Activated CD4-positive, alpha-beta T cell treated with anti-CD3 and anti-CD28 coated beads, Interleukin-2, amount 50 U/mL, for 1 hour (primary cell): ENCODE measurements around the gene DTNBP1.

Experiments
- DNase-seq: peaks from one replicate; pipeline ENCODE4 v3.0.0-alpha.2; 2020

DTNBP1 gene

DNA sequence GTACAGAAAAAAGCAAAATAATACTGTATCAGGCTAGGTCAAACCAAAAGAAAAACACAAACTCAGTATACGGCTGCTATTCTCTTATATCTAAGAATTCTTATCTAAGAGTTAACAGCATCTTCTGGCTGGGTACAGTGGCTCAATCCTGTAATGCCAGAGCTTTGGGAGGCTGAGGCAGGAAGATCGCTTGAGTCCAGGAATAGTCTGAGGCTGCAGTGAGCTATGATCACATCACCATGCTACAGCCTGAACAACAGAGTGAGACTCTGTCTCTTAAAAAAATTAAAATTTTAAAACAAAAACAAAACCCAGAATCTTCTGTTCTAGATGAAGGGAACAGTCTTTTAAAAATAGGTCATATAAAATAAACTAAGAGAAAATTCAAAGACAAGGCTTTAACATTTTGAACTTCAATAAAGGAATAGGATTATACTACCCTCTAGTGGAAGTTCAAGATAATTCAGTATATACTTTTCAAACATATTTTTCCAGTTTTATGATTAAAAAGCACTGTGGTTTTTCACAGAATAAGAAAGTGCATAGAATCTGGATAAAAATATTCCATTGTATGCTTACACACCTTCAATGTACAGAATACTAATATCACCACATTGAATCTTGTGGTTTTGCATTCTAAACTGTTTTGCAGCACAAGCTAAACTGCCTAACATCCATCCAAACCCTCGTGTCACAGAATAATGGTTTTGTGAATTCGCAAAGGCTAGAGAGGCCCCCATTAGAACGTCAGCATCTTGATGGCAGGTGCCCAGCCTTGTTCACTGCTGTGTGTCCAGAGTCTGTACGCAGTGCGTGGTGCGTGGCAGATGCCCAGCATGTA lies 39.3 kb downstream of the DTNBP1 start:
- no peak for DNase-seq

DNA sequence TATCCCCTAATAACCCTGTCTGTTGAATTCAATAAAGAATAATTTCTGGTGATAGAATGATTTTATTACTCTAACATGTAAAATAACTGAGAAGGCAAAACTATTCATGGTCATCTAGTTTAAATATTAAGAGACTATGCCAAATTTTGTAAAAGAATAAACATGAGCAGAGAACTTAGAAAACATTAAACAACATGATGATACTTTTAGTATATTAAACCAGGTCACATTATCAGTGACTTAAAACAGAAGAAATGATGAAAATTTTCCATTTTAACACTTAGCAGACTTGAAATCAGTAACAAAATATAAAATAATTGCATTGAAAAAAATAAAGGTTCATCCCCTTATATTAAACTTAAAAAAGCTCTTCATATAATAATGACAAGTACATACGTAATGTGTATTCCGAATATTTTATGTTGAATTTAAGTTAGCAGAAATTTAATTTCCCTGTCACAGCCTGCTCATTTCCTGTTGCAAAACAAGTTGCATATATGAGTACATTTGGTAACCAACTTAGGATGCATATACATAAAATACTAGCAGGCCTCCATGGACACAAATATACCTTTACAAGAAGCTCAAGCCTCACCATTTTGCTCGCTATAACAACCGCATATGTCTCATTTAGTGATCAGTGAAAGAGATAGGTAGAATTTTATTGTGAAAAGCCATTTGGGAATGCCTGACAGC lies 40.6 kb downstream of the DTNBP1 start:
- DNase-seq: no peak

DNA sequence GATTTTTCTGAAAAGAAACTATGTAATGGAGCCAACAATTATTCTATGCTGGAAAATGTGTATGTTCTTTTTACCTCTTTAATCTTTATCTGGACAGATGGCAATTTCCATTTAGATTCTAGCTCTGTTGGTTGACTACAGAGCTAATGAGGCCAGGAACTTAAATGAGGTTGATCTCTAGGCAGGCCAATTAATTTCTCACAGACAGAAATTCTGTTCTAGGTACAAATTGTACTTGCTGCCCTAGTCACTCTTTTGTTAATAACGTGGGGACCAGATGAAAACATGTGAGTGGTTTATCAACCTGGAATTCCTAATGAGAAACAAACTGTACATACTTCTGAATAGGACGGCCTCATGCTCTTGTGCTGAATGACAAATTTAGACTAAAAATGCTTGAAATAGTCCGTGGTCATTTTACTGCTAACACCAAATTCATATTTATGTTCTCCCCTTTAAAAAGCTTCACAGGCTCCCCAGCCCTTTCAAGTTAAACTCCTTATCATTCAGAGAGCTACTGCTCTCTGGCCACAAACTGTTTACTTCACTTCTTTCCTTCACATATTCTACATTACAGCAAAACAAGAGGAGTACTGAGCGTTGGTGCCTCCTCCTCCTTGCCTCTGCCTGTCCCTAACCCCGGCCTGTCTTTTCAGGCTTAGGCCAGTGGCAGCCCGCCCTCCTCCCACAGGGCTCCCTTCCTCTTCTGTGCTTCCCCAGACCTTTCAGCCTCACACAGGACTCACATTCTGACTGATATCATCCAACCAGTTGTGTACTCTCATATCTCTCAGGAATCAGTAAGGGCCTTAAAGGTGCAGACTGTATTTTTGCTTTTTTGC lies 41.4 kb downstream of the DTNBP1 start:
- DNase-seq: no peak

DNA sequence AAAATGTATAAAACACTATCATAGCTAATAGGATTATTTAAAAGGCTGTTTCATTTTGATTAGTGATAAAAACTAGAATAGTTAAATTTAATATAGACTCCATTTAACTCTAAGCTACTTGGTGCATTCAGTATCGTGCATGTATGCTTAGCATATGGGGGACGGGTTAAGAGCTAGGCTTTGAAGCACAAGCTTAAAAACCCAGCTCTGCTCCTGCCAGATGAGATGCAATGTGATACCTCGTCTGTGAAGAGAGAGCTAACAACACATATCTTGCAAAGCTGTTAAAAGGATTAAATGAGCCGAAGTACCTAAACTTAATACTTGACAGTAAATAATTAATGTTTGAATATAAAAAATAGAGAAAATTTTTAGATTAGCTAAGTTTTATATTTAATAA lies 42.2 kb downstream of the DTNBP1 start:
- no peak for DNase-seq

DNA sequence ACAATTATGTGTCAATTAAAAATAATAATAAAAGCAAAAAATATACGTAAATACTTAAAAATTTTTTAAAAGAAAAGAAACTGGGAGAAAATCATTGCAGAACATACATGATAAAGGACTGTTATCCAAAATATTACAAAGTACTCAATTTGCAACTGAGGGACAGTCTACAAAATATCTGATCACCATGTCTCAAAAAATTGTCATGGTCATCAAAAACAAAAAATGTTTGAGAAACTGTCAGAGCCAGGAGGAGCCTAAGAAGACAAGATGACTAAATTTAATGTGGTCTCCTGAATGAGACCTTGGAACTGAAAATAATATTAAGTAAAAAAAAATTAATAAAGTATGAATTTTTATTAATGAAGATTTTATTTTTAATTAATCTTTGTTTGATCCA lies 43.5 kb downstream of the DTNBP1 start:
- DNase-seq: no peak

DNA sequence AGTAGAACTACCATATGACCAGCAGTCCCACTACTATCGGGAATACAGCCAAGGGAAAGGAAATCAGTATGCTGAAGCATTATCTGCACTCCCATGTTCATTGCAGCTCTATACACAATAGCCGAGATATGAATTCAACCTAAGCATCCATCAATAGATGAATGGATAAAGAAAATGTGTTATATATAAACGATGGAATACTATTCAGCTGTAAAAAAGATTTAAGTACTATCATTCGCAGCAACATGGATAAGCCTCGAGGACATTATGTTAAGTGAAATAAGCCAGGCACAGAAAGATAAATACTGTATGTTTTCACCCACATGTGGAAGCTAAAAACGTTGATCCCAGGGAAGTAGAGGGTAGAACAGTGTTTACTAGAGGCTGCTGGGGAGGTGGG lies 44.1 kb downstream of the DTNBP1 start:
- no peak for DNase-seq

DNA sequence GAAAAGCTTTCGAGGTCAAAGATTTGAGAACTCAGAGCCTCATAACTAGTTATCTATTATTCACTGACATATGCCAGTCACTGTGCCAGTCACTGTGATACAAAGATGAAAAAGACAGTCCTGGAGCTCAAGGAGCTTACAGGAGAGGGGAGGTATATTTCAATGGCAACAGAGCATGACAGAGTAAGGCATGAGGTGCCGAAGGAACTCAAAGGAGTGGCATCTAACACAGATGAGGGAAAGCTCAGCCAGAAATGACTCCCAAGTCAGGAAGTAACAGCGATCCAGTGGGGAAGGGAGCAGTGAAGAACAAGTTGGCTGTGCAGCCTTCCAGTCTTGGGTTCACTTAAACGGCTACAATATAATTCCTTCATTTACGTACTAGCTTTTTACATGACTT lies 46.6 kb downstream of the DTNBP1 start:
- DNase-seq: no peak

DNA sequence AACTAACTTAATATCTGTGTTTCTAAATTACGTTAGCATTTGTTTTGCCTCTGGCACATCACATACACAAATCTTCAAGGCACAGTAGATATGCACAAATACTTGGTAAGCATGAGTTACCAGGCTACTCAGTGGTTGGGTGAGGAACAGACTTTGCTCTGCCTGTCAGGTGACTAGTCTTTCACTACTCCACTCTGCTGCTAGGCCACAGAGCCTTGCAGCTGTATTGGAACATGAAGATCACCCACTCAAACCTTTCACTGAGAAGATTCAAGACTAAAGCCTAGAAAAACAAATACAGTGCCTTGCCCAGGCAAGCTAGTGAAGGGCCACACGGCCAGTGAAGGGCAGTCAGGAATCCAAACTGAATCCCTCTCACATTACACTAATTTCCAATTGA lies 47.0 kb downstream of the DTNBP1 start:
- DNase-seq: no peak

DNA sequence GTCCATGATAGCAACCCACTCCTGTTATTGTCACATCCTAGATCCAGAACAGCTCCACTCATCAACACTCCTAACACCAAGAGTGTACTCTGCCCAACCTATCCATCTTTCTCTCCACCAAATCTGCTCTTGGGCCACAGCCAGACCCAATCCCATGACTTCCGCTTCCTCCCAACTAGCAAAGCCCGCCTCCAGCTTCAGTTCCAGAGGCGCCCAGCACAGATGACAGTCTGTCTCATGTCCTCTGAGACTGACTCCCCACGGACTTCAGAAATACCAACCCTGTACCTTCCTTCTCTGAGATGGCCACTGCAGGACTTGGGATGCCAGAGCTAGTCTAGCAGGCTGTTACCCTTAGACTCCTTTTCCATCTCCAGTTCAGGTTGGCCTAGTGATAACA lies 48.6 kb downstream of the DTNBP1 start:
- DNase-seq: no peak

DNA sequence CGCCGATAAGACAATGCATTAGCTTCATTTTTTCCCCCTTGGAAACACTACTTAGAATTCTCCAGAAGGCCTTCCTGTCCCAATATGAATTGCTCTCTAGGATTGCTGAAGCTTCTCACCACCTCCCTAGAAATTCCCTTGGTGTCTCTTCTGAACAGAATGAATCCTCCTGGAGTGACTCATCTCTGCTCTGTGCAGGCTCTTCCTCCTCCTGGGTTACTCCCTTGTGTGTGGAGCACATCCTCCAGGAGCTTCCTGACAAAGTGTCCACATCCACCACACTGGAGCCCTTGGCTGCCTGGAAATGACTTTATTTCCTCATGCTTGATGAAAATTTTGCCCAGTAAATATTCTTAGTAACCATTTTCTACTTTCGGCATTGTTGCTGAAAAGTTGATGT lies 54.4 kb downstream of the DTNBP1 start:
- DNase-seq: no peak

DNA sequence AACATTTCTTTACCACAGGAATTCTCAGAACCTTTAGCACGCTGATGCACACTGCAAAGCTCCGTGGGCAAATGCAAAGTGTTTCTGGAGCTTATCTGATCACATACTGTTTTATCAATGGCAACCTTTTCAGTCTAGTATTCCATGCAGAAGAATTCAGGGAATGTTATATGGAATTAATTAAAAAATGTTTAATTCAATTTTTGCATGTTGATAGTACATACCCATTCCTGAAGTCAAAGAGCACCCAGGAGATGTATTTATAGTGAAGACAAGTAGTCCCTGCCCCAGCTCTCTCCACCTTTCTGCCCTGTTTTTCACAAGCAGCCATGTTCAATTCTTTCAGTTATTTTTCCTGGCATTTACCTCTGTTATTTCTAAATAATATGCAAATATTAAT lies 55.2 kb downstream of the DTNBP1 start:
- no peak for DNase-seq

DNA sequence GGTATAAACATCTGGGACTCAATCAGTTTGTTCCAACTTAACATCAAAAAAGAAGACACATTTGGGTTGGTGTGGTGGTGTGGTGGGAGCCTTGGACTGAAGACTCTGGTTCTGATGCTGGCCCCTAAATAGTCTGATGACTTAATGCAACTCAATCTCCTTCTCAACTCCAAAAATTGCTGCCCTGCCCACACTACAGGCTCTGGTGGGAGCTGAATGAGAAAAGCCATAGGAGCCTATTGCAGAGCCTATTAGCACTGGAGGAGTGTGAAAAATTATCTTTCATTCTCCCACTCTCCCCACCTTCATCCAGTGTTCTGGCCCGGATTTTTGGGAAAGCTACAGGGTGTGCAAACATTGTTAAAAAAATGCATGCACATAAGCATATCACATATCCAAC lies 56.5 kb downstream of the DTNBP1 start:
- no peak for DNase-seq

DNA sequence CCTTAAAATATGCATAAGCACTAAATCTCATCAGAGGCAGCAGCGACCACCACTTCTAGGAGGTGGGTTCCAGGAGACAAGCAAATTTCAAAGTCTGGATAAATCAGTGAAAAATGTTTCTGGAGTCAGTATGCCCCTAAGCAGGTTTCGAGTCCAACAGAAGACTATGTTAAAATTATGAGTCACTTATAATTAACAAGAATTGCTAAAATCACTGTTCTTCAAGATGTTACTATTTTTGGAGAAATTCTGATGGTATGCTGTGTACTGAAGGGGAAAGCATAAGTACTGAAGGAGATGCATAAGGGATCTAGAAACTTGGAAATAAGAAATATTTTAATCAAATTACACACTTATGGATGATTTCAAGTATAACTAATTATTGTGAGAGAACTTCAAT lies 58.0 kb downstream of the DTNBP1 start:
- no peak for DNase-seq

DNA sequence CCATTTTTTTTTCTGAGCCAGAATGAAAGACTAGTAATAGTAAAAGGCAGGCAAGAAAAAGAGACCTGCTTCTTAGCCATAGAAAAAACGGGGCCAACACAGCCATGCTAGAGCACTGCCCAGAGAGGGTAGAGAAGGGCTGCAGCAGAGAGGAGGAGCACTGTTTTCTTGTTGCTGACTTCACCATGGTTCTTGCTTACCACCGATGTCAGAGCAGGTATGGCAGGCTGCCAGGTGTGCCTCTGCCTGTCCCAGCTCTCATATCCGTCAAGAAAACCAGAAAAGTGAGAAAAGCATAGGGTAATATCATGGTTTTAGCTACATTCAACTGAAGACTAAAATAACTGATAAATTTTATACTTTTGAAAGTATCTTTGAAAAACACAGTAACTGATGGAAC lies 60.7 kb downstream of the DTNBP1 start:
- no peak for DNase-seq

DNA sequence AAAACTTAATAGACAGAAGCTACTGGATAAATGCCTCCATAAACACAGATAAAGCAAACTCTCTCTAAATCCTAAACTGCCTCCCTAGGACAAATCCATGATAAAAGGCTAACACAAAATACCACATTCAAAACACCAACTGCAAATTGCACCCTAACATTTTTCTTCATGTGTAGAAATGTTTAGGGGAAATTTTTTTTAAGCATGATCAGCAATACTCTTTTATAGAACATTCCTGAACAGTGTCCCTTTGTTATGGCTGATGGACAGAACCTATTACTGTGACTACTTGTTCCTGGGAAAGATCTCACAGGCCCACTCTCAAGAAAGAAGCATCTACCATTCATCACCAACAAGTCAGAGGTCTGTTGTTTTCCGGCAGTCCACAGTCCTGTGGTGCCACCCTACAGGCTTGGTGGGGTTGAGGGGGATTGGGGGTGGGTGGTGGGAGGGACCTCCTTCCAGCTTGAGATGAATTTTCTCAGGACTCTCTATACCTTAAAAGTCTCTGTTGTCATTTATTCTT lies 64.5 kb downstream of the DTNBP1 start:
- no peak for DNase-seq

DNA sequence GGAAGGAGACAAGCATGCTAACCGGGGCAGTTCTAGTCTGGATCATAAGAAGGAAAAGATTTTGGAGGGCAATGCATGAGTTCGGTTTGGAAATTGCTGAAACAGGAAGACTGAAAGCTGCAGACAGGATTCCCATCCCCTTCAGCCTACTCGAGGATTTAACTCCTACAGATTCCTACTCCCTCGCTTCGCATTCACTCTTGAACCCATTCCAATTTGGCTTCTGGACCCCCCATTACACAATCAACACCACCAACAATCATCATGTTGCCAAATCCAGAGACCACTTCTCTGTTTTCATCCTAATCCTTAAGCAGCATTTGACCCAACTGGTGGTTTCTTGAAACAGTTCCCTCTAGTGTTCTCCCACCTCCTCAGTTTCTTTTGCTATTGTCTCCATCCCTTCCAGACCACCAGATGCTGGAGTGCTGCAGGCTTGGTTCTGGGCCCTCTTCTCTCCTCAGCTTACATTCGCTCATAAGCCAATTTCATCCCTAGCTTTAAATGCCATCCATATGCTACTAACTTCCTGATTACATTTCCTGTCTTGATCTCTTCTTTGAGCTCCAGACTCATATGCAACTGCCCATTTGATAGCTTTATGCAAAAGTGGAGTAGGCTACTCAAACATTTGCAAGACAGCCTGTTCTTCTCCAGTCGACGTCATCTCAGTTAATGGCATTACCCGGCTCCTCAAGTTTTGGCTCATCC lies 66.5 kb downstream of the DTNBP1 start:
- no peak for DNase-seq

DNA sequence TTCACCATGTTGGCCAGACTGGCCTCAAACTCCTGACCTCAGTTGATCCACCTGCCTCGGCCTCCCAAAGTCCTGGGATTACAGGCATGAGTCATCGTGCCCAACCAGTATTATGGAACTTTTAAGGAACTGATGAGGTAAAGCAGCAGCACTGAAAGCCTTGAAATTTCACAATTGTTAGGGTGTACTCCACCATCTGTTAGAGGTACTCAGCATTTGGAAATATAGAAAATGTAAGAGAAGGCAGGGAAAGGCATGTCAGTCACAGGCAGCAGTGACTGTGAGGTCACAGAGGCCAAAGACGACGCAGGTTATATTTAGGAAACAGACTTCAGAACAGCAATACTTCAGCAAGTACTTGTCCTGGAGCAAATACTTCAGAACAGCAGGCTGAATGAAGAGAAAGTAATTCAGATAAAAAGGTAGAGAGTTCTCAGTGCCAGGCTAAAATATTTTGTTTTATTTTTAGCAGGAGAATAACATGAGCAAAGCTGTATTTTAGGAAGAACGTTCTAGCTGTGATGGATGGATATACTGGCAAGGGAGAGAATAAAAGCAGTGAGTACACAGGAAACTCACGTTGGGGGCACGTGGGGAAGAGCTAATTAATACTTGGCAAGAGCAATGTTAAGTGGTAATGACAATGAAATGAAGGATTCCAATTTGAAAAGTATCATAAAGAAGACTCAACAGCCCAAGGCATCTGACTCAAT lies 67.2 kb downstream of the DTNBP1 start:
- DNase-seq: no peak

DNA sequence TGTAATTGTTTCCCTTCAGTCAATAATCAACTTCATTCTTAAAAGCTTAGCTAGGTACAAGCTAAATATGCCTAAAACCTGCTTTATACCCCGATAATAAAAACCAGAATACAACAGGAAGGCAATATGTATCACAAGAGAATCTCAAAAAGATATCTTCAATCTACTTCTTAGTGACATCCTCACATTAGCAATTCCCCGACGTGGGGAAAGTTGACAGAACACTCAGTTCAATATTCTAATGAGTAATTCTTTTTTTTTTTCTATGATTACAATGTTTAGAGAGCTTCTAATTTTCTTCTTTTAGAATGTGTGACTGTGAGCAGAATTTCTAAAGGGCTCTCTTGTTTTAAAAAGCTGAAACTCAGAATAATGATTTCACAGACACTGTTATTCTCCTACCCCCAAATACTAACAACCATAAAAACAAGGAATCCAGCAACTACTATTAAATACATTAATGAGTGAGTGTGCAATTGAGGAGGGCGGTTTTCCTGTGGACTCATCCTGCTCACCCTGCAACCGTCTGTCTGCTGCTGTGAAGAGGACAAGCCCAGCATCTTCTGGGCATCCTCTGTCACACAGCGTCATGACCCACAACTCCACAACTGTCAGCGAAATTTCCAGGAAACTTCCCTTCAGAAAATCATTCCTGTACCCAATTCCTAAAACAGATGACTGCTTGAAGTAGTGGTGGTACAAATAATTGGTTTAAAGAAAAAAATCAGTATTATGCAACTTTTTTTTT lies 68.1 kb downstream of the DTNBP1 start:
- DNase-seq: no peak

DNA sequence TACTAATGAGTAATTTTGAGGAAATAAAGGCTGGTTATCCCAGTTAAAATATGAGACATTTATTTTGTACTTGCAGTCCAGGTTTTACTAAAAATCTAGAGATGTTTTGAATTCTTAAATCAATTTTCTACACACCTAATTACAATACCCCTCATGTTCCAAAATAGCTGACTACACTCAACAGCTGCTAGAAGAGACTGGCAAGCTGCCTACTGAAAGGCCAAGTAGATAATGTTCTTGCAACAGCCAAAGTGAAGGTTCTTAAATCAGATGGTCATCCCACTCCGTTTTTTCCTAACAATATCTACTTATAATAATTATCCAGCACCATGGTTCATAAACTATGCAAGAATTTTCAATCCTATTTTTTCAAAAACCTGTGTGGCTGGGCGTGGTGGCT lies 69.0 kb downstream of the DTNBP1 start:
- DNase-seq: no peak

DNA sequence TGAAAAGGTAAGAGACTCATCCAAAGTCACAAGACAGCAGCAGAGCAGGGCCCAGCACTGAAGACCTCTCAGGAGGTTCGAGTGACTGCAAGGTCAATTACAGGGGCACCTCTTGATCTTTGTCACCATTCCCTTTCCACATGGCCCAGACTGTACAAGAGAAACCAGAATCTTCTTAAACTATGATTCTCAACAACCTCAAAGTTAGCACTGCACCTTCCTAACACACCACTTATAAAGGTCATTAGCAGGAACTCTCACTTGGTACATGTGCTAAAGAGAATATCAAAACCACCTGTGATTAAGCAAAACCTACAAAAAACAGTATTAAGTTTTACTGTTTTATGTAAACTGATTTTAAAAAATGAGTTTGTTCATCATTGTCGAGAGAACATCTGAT lies 70.2 kb downstream of the DTNBP1 start:
- no peak for DNase-seq

DNA sequence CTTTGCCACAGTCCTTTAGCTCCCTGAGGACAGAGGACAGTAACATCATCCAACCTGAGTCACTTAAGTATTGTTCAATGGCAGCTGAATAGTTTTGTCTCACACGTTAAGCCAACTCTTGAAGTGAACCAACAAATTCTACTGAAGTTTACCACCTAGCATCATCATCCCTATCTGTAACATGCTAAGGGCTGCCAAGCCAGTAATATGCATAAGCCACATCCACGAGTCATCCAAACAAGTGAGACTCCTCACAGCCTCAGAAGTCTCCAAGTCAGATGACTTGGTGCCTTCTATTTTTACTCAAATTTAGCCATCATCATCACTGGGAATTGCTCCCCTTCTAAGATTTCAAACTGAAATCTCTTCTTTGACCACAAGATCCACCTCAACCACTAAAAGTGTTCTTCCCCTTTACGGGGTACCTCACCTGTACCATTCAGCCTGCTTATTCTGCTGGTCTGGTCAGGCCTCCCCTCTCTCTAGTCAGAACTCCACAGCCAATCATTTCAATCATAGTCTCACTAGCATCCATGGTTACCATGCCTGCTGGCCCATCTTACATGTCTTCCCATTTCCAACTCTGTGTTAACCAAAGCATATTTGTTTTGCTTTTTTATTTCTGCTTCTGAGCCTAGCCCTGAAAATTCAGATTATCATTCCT lies 73.7 kb downstream of the DTNBP1 start:
- DNase-seq: no peak
